Neural progenitor cell (in vitro differentiated cells): ENCODE results near the gene RAD51AP2. TPM values are rescaled to one million over a fixed set of nuclear protein-coding genes. Genes with fewer than 3 reads are reported as not detected.
A peak's percentile ranks its signal among the peaks of the same experiment; 100 is the strongest.

Source experiments
- DNase-seq: peaks from one replicate; pipeline ENCODE4 v3.0.0-alpha.2; 2016; ENCODE audit warnings: low spot score
- H2AFZ ChIP-seq: fragments of 200-600 bp; sonication (generic); replicated peaks from 2 replicates; pipeline ENCODE4 v1.6.1; 2016; ENCODE audit warnings: antibody characterized with exemption
- H3F3A ChIP-seq: fragments of 200-600 bp; sonication (generic); 2 replicates; pipeline ENCODE4 v1.6.1; 2016; ENCODE audit warnings: antibody characterized with exemption, low read depth
- H3K27ac ChIP-seq: fragments of 200-600 bp; sonication (generic); 2 replicates; pipeline ENCODE4 v1.5.1; 2016; ENCODE audit warnings: mild to moderate bottlenecking
- H3K27me3 ChIP-seq: fragments of 200-600 bp; sonication (generic); 2 replicates; pipeline ENCODE4 v1.6.1; 2016; ENCODE audit warnings: mild to moderate bottlenecking, moderate library complexity
- H3K36me3 ChIP-seq: fragments of 200-600 bp; sonication (generic); 2 replicates; pipeline ENCODE4 v1.5.1; 2016
- H3K4me1 ChIP-seq: fragments of 200-600 bp; sonication (generic); 2 replicates; pipeline ENCODE4 v1.6.1; 2016; ENCODE audit warnings: mixed run types
- H3K4me2 ChIP-seq: fragments of 200-600 bp; sonication (generic); 2 replicates; pipeline ENCODE4 v1.6.1; 2016
- H3K4me3 ChIP-seq: fragments of 200-600 bp; sonication (generic); 2 replicates; pipeline ENCODE4 v1.5.1; 2016
- H3K79me2 ChIP-seq: fragments of 200-600 bp; sonication (generic); 2 replicates; pipeline ENCODE4 v1.6.1; 2016; ENCODE audit warnings: low read depth
- H3K9ac ChIP-seq: fragments of 200-600 bp; sonication (generic); 2 replicates; pipeline ENCODE4 v1.6.1; 2016
- H3K9me3 ChIP-seq: fragments of 200-600 bp; sonication (generic); 2 replicates; pipeline ENCODE4 v1.5.1; 2016; ENCODE audit warnings: low read depth
- H4K20me1 ChIP-seq: fragments of 200-600 bp; sonication (generic); 2 replicates; pipeline ENCODE4 v1.6.1; 2016; ENCODE audit warnings: low read depth
- H3K27ac Mint-ChIP-seq: 3 replicates; pipeline ENCODE4 v1.8.0; 2021; ENCODE audit warnings: mixed read lengths
- H3K27me3 Mint-ChIP-seq: 2 replicates; pipeline ENCODE4 v1.8.0; 2022; ENCODE audit warnings: low read depth, mild to moderate bottlenecking, inconsistent platforms, moderate library complexity, mixed read lengths; ENCODE audit not compliant: insufficient read depth
- H3K36me3 Mint-ChIP-seq: 3 replicates; pipeline ENCODE4 v1.8.0; 2021; ENCODE audit warnings: mixed read lengths
- H3K4me1 Mint-ChIP-seq: 3 replicates; pipeline ENCODE4 v1.8.0; 2021; ENCODE audit warnings: mixed read lengths
- H3K4me3 Mint-ChIP-seq: 3 replicates; pipeline ENCODE4 v1.8.0; 2021; ENCODE audit warnings: mild to moderate bottlenecking, moderate library complexity, mixed read lengths
- H3K9me3 Mint-ChIP-seq: 3 replicates; pipeline ENCODE4 v1.8.0; 2020; ENCODE audit warnings: mixed read lengths
- CTCF ChIP-seq: fragments of 200-600 bp; sonication (generic); IDR thresholded peaks from 2 replicates; pipeline ENCODE4 v1.5.1; 2017; ENCODE audit warnings: antibody characterized with exemption, mild to moderate bottlenecking
- EZH2 ChIP-seq: fragments of 200-600 bp; sonication (generic); IDR thresholded peaks from 2 replicates; pipeline ENCODE4 v1.6.1; 2017; ENCODE audit warnings: antibody characterized with exemption, mild to moderate bottlenecking, moderate library complexity
- EZH2phosphoT487 ChIP-seq: fragments of 200-600 bp; sonication (generic); IDR thresholded peaks from 2 replicates; pipeline ENCODE4 v1.6.1; 2017; ENCODE audit warnings: antibody characterized with exemption
- total RNA-seq: library from RNA; depleted of rRNA; stranded (reverse); fragments of >200 nt; gene quantifications from 2 replicates; pipeline ENCODE4 v1.2.3, GENCODE V29; 2015; ENCODE audit warnings: low replicate concordance

Gene RAD51AP2
- total RNA-seq, 1 donor from 2014 or later = 1.2 TPM

- peaks cover 17% of the 10 kb centered on the region for H3K4me1 ChIP-seq
- TF ChIP-seq EZH2 = no peak
- no peak for TF ChIP-seq CTCF
- no peak for TF ChIP-seq EZH2phosphoT487
- DNase-seq = no peak
- H2AFZ ChIP-seq = no peak overlapping the region
- no peak overlapping the region for H3K9ac ChIP-seq
- Mint-ChIP-seq H3K4me3 (no peak overlapping the region), H3K27me3 (no peaks in the 10 kb centered on the region), H3K4me1 (peaks cover 9% of the 10 kb centered on the region), H3K27ac (no peak overlapping the region), H3K36me3 (no peaks in the 10 kb centered on the region), H3K9me3 (no peaks in the 10 kb centered on the region)
- no peaks in the 10 kb centered on the region for H4K20me1 ChIP-seq
- no peak overlapping the region for H3K4me2 ChIP-seq
- H3F3A ChIP-seq = peaks cover 10% of the 10 kb centered on the region
- H3K27me3 ChIP-seq = no peaks in the 10 kb centered on the region
- H3K36me3 ChIP-seq = no peaks in the 10 kb centered on the region
- no peak overlapping the region for H3K27ac ChIP-seq
- H3K9me3 ChIP-seq = no peaks in the 10 kb centered on the region
- no peaks in the 10 kb centered on the region for H3K79me2 ChIP-seq
- no peak overlapping the region for H3K4me3 ChIP-seq
Observed at GRCh38 chr2:17519486-17519885, 1.2 kb upstream of the RAD51AP2 start.

GRCh38 chr2:17517481-17518211, 594 bp downstream of the RAD51AP2 start:
- Mint-ChIP-seq H3K4me3 (peak overlapping the region; percentile 84), H3K27me3 (no peaks in the 10 kb centered on the region), H3K27ac (no peak overlapping the region), H3K9me3 (no peaks in the 10 kb centered on the region), H3K36me3 (no peaks in the 10 kb centered on the region), H3K4me1 (peaks cover 9% of the 10 kb centered on the region)
- H3K27me3 ChIP-seq = no peaks in the 10 kb centered on the region
- H3K79me2 ChIP-seq = no peaks in the 10 kb centered on the region
- no peaks in the 10 kb centered on the region for H3K9me3 ChIP-seq
- H3K4me2 ChIP-seq = peak overlapping the region; percentile 90
- H3K9ac ChIP-seq = peak overlapping the region; percentile 35
- H3K27ac ChIP-seq = peak overlapping the region; percentile 75
- peaks cover 10% of the 10 kb centered on the region for H3F3A ChIP-seq
- H3K36me3 ChIP-seq = no peaks in the 10 kb centered on the region
- H3K4me3 ChIP-seq = peak overlapping the region; percentile 56
- H4K20me1 ChIP-seq = no peaks in the 10 kb centered on the region
- peak overlapping the region; percentile 99 for H2AFZ ChIP-seq
- no peak for DNase-seq
- no peak for TF ChIP-seq EZH2
- no peak for TF ChIP-seq CTCF
- no peak for TF ChIP-seq EZH2phosphoT487
- peaks cover 17% of the 10 kb centered on the region for H3K4me1 ChIP-seq

- H3K4me1 Mint-ChIP-seq = peaks cover 9% of the 10 kb centered on the region
- Histone ChIP-seq H3K9me3 (no peaks in the 10 kb centered on the region), H3K4me3 (no peak overlapping the region), H3K4me1 (peaks cover 17% of the 10 kb centered on the region), H2AFZ (no peak overlapping the region), H4K20me1 (no peaks in the 10 kb centered on the region), H3K79me2 (no peaks in the 10 kb centered on the region), H3F3A (peaks cover 10% of the 10 kb centered on the region), H3K36me3 (no peaks in the 10 kb centered on the region), H3K4me2 (no peak overlapping the region), H3K27me3 (no peaks in the 10 kb centered on the region), H3K27ac (no peak overlapping the region), H3K9ac (no peak overlapping the region)
- H3K27ac Mint-ChIP-seq = no peak overlapping the region
- H3K27me3 Mint-ChIP-seq = no peaks in the 10 kb centered on the region
- H3K36me3 Mint-ChIP-seq = no peaks in the 10 kb centered on the region
- no peak overlapping the region for H3K4me3 Mint-ChIP-seq
- no peak for DNase-seq
- TF ChIP-seq CTCF = no peak
- TF ChIP-seq EZH2phosphoT487 = no peak
- TF ChIP-seq EZH2 = no peak
- no peaks in the 10 kb centered on the region for H3K9me3 Mint-ChIP-seq
Observed at GRCh38 chr2:17515652-17516051, 2.6 kb downstream of the RAD51AP2 start.
